A673 (cell line): ENCODE data around the gene PACS1. TPM values are rescaled to one million over a fixed set of nuclear protein-coding genes. Genes with fewer than 3 reads are reported as not detected.

ENCODE experiments used
- BruUV-seq: library from RNA; stranded (reverse); fragments of 400-500 nt; replicated peaks from 2 replicates; lab custom pipeline; 2021; lab: Mats Ljungman, UMichigan
- CTCF ChIA-PET: fragments of 300-600 bp; sonication (Branson Sonifier 250); formaldehyde crosslinking; loops from one replicate; lab custom pipeline; 2022; ENCODE audit warnings: antibody characterized with exemption; lab: Charles Lee
- POLR2A ChIA-PET: fragments of 300-600 bp; sonication (Branson Sonifier 250); formaldehyde crosslinking; loops from one replicate; lab custom pipeline; 2022; ENCODE audit warnings: antibody characterized with exemption; ENCODE audit not compliant: low non-redundant PET; lab: Charles Lee
- DNase-seq: peaks from one replicate; pipeline ENCODE4 v3.0.0-alpha.2; 2015; ENCODE audit warnings: low spot score
- H3K27ac ChIP-seq: fragments of 200-600 bp; sonication (generic); 2 replicates; pipeline ENCODE4 v1.5.1; 2016; ENCODE audit warnings: mixed run types, low read depth, mild to moderate bottlenecking, mixed read lengths, antibody characterized with exemption, low read length; ENCODE audit not compliant: poor library complexity, severe bottlenecking
- H3K27me3 ChIP-seq: fragments of 200-600 bp; sonication (generic); replicated peaks from 2 replicates; pipeline ENCODE4 v1.6.1; 2017; ENCODE audit warnings: mixed run types, low read depth, mild to moderate bottlenecking, mixed read lengths, antibody characterized with exemption, low read length; ENCODE audit not compliant: insufficient read depth, poor library complexity
- H3K36me3 ChIP-seq: fragments of 200-600 bp; sonication (generic); 2 replicates; pipeline ENCODE4 v1.6.1; 2016; ENCODE audit warnings: mixed run types, mild to moderate bottlenecking, mixed read lengths, antibody characterized with exemption, low read length; ENCODE audit not compliant: insufficient read depth, poor library complexity, severe bottlenecking
- H3K4me1 ChIP-seq: fragments of 200-600 bp; sonication (generic); 2 replicates; pipeline ENCODE4 v1.6.1; 2017; ENCODE audit warnings: mixed run types, mild to moderate bottlenecking, mixed read lengths, antibody characterized with exemption, low read length; ENCODE audit not compliant: insufficient read depth, poor library complexity, severe bottlenecking
- H3K4me3 ChIP-seq: fragments of 200-600 bp; sonication (generic); 2 replicates; pipeline ENCODE4 v1.5.1; 2016; ENCODE audit warnings: low read depth, mixed run types, mild to moderate bottlenecking, mixed read lengths, low read length; ENCODE audit not compliant: poor library complexity, severe bottlenecking
- H3K9me3 ChIP-seq: fragments of 200-600 bp; sonication (generic); 2 replicates; pipeline ENCODE4 v1.6.1; 2016; ENCODE audit warnings: mixed run types, low read depth, mild to moderate bottlenecking, mixed read lengths, antibody characterized with exemption, low read length; ENCODE audit not compliant: poor library complexity, severe bottlenecking
- CTCF ChIP-seq: fragments of 300-800, 200-600 bp; sonication (generic); conservative IDR thresholded peaks from 2 replicates; pipeline ENCODE4 v1.5.1; 2017; ENCODE audit warnings: low read depth, mild to moderate bottlenecking, antibody characterized with exemption, low read length, moderate library complexity, mixed read lengths
- EZH2 ChIP-seq: fragments of 200-600 bp; sonication (generic); IDR thresholded peaks from 2 replicates; pipeline ENCODE4 v1.6.1; 2017; ENCODE audit warnings: borderline replicate concordance, low read depth, mild to moderate bottlenecking, mixed read lengths, antibody characterized with exemption, low read length; ENCODE audit not compliant: poor library complexity, severe bottlenecking
- intact Hi-C: fragments of 100-400 bp; cut with micrococcal nuclease; formaldehyde crosslinking; loops from one replicate; pipeline ENCODE4 v1.10.0; 2022; ENCODE audit not compliant: unreplicated experiment
- total RNA-seq: library from RNA; stranded (reverse); gene quantifications from 2 replicates; pipeline ENCODE4 v1.2.3, GENCODE V29; 2021

The PACS1 gene
- total RNA-seq, 1 experiment from 2014 or later, result 75.7 TPM

- intact Hi-C loops, result no loop called here
- DNase-seq, result no peak
- H3K9me3 ChIP-seq, result no peaks in the 10 kb centered on the region
- no peaks in the 10 kb centered on the region for H3K27me3 ChIP-seq
- peaks cover 40% of the 10 kb centered on the region for H3K4me1 ChIP-seq
- POLR2A ChIA-PET, result no interaction called here
- H3K4me3 ChIP-seq, result no peak overlapping the region
- no peaks in the 10 kb centered on the region for H3K36me3 ChIP-seq
- CTCF ChIA-PET, result no interaction called here
- no peak overlapping the region for H3K27ac ChIP-seq
- no TSS peak for BruUV-seq
- TF ChIP-seq CTCF (no peak), EZH2 (no peak)
Observed at GRCh38 chr11:66124564-66124963, 54.5 kb downstream of the PACS1 start.

- intact Hi-C loops, result no loop called here
- ChIA-PET POLR2A (interaction anchor here (0.6 kb wide), 1 partner anchor 11 kb away, joined by 9 read pairs; no protein-coding TSS in a partner anchor), CTCF (interaction anchor here (0.6 to 1.1 kb wide), 2 partner anchors 11 to 238 kb away, joined by 3 read pairs; partner anchors contain the start of gene FIBP)
- Histone ChIP-seq H3K9me3 (no peaks in the 10 kb centered on the region), H3K36me3 (no peaks in the 10 kb centered on the region), H3K27ac (peak overlapping the region; percentile 72), H3K4me3 (no peak overlapping the region), H3K27me3 (no peaks in the 10 kb centered on the region), H3K4me1 (peaks cover 31% of the 10 kb centered on the region)
- no peak for TF ChIP-seq CTCF
- TF ChIP-seq EZH2, result no peak
- DNase-seq, result no peak
- BruUV-seq, result no TSS peak
Observed at GRCh38 chr11:66126064-66126463, 56.0 kb downstream of the PACS1 start.

- Histone ChIP-seq H3K9me3 (no peaks in the 10 kb centered on the region), H3K4me1 (peaks cover 34% of the 10 kb centered on the region), H3K27ac (peak overlapping the region; percentile 72), H3K4me3 (peak overlapping the region; percentile 4), H3K36me3 (no peaks in the 10 kb centered on the region), H3K27me3 (no peaks in the 10 kb centered on the region)
- peak; percentile 83 for DNase-seq
- TF ChIP-seq CTCF (0 out of 2 replicates have a peak, but pooled peaks have one; percentile 25), EZH2 (no peak)
- BruUV-seq, result no TSS peak
- POLR2A ChIA-PET, result interaction anchor here (0.6 kb wide), 2 partner anchors 11 to 268 kb away, joined by 3 to 9 read pairs; no protein-coding TSS in a partner anchor
- CTCF ChIA-PET, result interaction anchor here (0.6 to 1.1 kb wide), 2 partner anchors 12 to 239 kb away, joined by 3 read pairs; partner anchors contain the start of gene FIBP
- intact Hi-C loops, result no loop called here
Observed at GRCh38 chr11:66126808-66127555, 56.9 kb downstream of the PACS1 start.
